ENCODE results near the gene KRT16.
"Not testable (repeated sequence)": the region's sequence is repeated elsewhere in the genome, so short reads cannot be mapped to it uniquely, and the experiment has no call there.

The KRT16 gene

GRCh38 chr17:41612376-41613160, at the start of gene KRT16:
TSS of gene KRT16 (minus strand) at chr17:41612767. CDS start at chr17:41612688, 79 bp downstream.
- not testable (repeated sequence) for DNase-seq (ENCODE audit: low read depth)

- no peak for DNase-seq (ENCODE audit: low read depth)
Observed at GRCh38 chr17:41660221-41660711, 47.7 kb upstream of the KRT16 start.

GRCh38 chr17:41659427-41660212, 47.1 kb upstream of the KRT16 start:
- DNase-seq (ENCODE audit: low read depth), result no peak

GRCh38 chr17:41658846-41659245, 46.3 kb upstream of the KRT16 start:
- no peak for DNase-seq (ENCODE audit: low read depth)

GRCh38 chr17:41657936-41658335, 45.4 kb upstream of the KRT16 start:
- DNase-seq (ENCODE audit: low read depth), result no peak

GRCh38 chr17:41657176-41657754, 44.7 kb upstream of the KRT16 start:
- no peak for DNase-seq (ENCODE audit: low read depth)

- DNase-seq (ENCODE audit: low read depth), result no peak
Observed at GRCh38 chr17:41656249-41657023, 43.9 kb upstream of the KRT16 start.

GRCh38 chr17:41655611-41656111, 43.1 kb upstream of the KRT16 start:
- DNase-seq (ENCODE audit: low read depth), result no peak

GRCh38 chr17:41654678-41655607, 42.4 kb upstream of the KRT16 start:
- no peak for DNase-seq (ENCODE audit: low read depth)

- no peak for DNase-seq (ENCODE audit: low read depth)
Observed at GRCh38 chr17:41653892-41654677, 41.5 kb upstream of the KRT16 start.

GRCh38 chr17:41653421-41653820, 40.9 kb upstream of the KRT16 start:
- no peak for DNase-seq (ENCODE audit: low read depth)

GRCh38 chr17:41652461-41652970, 39.9 kb upstream of the KRT16 start:
- no peak for DNase-seq (ENCODE audit: low read depth)

- DNase-seq (ENCODE audit: low read depth), result no peak
Observed at GRCh38 chr17:41651625-41652460, 39.3 kb upstream of the KRT16 start.

GRCh38 chr17:41650794-41651624, 38.4 kb upstream of the KRT16 start:
- no peak for DNase-seq (ENCODE audit: low read depth)

- DNase-seq (ENCODE audit: low read depth), result no peak
Observed at GRCh38 chr17:41649923-41650519, 37.5 kb upstream of the KRT16 start.

GRCh38 chr17:41648411-41649195, 36.0 kb upstream of the KRT16 start:
- DNase-seq (ENCODE audit: low read depth), result no peak
